Left hindlimb (tissue), 1 donor: ENCODE results near the gene SRSF3.
"Not testable (repeated sequence)": the region's sequence is repeated elsewhere in the genome, so short reads cannot be mapped to it uniquely, and the experiment has no call there.

Source experiments
- DNase-seq: peaks from one replicate; pipeline ENCODE4 v3.0.0-alpha.2; 2018

The SRSF3 gene

GRCh38 chr6:36605560-36606391 lies 11.6 kb downstream of the SRSF3 start:
- no peak for DNase-seq

GRCh38 chr6:36607305-36607682 lies 13.1 kb downstream of the SRSF3 start:
- not testable (repeated sequence) for DNase-seq

GRCh38 chr6:36607683-36608386 lies 13.7 kb downstream of the SRSF3 start:
- DNase-seq, result no peak

GRCh38 chr6:36608788-36609563 lies 14.8 kb downstream of the SRSF3 start:
- DNase-seq, result no peak

- DNase-seq, result no peak
These were observed 15.4 kb downstream of the SRSF3 start for GRCh38 chr6:36609582-36609981.

GRCh38 chr6:36610041-36610955 lies 16.1 kb downstream of the SRSF3 start:
- DNase-seq, result no peak

- DNase-seq, result no peak
These were observed 16.8 kb downstream of the SRSF3 start for GRCh38 chr6:36610956-36611336.

- DNase-seq, result not testable (repeated sequence)
These were observed 17.5 kb downstream of the SRSF3 start for GRCh38 chr6:36611679-36612078.

- DNase-seq, result no peak
These were observed 18.0 kb downstream of the SRSF3 start for GRCh38 chr6:36612101-36612625.

- no peak for DNase-seq
These were observed 19.2 kb downstream of the SRSF3 start for GRCh38 chr6:36613200-36613995.

GRCh38 chr6:36615018-36615761 lies 21.0 kb downstream of the SRSF3 start:
- DNase-seq, result no peak

GRCh38 chr6:36616893-36617521 lies 22.8 kb downstream of the SRSF3 start:
- no peak for DNase-seq

- no peak for DNase-seq
These were observed 24.5 kb downstream of the SRSF3 start for GRCh38 chr6:36618366-36619355.

- no peak for DNase-seq
These were observed 27.3 kb downstream of the SRSF3 start for GRCh38 chr6:36621371-36621855.

GRCh38 chr6:36622901-36623546 lies 28.9 kb downstream of the SRSF3 start:
- DNase-seq, result no peak

GRCh38 chr6:36623547-36624459 lies 29.6 kb downstream of the SRSF3 start:
- DNase-seq, result peak; percentile 87
